Vagina (tissue), 2 donors: ENCODE data around the gene SLC25A21.

Source experiments
- POLR2A ChIP-seq, 2 donors: fragments of 450-650 bp; IDR thresholded peaks; one replicate each; pipeline ENCODE4 v1.6.1; 2017; ENCODE audit warnings: antibody characterized with exemption in 2 of 2, mild to moderate bottlenecking in 2 of 2, moderate library complexity in 2 of 2
- TF ChIP-seq, protein P1 (sequence below), 3 experiments: fragments of 450-650 bp in 2 of 3; fragments of 200-600 bp in 1 of 3; sonication (generic) in 1 of 3; IDR thresholded peaks; one replicate each; pipeline ENCODE4 v1.5.1; 2017 to 2019; ENCODE audit warnings: antibody characterized with exemption in 3 of 3, mild to moderate bottlenecking in 2 of 3, moderate library complexity in 2 of 3

DNA sequence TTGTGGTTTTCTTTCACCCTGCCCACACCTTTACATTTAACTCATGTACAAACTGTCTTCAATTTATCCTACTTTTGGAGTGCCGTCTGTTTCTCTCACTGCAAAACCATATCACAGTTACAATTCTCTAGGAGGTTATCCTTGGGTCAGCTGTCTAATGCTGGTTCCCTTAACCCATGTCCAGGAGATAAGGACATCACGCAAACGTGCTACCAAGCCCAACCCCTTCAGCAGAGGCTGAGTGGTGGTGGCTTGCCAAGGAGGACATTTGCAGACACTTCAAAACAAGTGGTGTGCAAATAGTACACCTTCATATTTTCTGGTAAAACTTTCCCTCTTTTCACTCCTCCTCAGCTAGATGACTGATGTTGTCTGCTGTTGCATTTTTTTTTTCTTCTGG is 342.9 kb downstream of the SLC25A21 start:
- TF ChIP-seq, protein P1, sequence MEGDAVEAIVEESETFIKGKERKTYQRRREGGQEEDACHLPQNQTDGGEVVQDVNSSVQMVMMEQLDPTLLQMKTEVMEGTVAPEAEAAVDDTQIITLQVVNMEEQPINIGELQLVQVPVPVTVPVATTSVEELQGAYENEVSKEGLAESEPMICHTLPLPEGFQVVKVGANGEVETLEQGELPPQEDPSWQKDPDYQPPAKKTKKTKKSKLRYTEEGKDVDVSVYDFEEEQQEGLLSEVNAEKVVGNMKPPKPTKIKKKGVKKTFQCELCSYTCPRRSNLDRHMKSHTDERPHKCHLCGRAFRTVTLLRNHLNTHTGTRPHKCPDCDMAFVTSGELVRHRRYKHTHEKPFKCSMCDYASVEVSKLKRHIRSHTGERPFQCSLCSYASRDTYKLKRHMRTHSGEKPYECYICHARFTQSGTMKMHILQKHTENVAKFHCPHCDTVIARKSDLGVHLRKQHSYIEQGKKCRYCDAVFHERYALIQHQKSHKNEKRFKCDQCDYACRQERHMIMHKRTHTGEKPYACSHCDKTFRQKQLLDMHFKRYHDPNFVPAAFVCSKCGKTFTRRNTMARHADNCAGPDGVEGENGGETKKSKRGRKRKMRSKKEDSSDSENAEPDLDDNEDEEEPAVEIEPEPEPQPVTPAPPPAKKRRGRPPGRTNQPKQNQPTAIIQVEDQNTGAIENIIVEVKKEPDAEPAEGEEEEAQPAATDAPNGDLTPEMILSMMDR (IDR thresholded peaks at IDR 0.05), result no peak
- TF ChIP-seq POLR2A (IDR thresholded peaks at IDR 0.05), result no peak
